HCT116 (cell line): Measurements from ENCODE around the gene DIP2A. TPM values are rescaled to one million over a fixed set of nuclear protein-coding genes. Genes with fewer than 3 reads are reported as not detected.

ENCODE experiments used
- ATAC-seq: fragments of 200-7000 bp; cut with Tn5 transposase; 2 replicates; pipeline ENCODE4 v1.9.1; 2020; ENCODE audit warnings: mild to moderate bottlenecking, moderate library complexity
- BruUV-seq: library from RNA; stranded (reverse); fragments of 400-500 nt; replicated peaks from 2 replicates; lab custom pipeline; 2021; lab: Mats Ljungman, UMichigan
- CTCF ChIA-PET: fragments of 300-600 bp; sonication (Branson Sonifier 250); formaldehyde crosslinking; loops from one replicate; lab custom pipeline; 2021; ENCODE audit warnings: antibody characterized with exemption; lab: Charles Lee
- POLR2A ChIA-PET: fragments of 300-600, 350-600 bp; sonication (Branson Sonifier 250); formaldehyde crosslinking; loops from one replicate; lab custom pipeline; 2021; ENCODE audit warnings: antibody characterized with exemption; lab: Charles Lee
- RAD21 ChIA-PET, 2 experiments: fragments of 300-600 bp; sonication (Branson Sonifier 250); formaldehyde crosslinking; loops; one replicate each; lab custom pipeline; 2023; ENCODE audit warnings: low total read pairs in 2 of 2; ENCODE audit not compliant: uncharacterized antibody in 2 of 2, unreplicated experiment in 2 of 2, low non-redundant PET in 1 of 2; lab: Charles Lee
- DNase-seq: peaks from one replicate; pipeline ENCODE4 v3.0.0-alpha.2; 2010; ENCODE audit warnings: low read depth, low spot score
- H2AFZ ChIP-seq: fragments of 200-600 bp; shearing (Covaris generic), sonication (generic); 2 replicates; pipeline ENCODE4 v1.6.1; 2017; ENCODE audit warnings: low read depth, mixed run types, mixed read lengths, antibody characterized with exemption, low read length; ENCODE audit not compliant: poor library complexity, severe bottlenecking
- H3K27ac ChIP-seq: 2 replicates; pipeline ENCODE4 v1.5.1; 2012; ENCODE audit warnings: low read depth, low read length
- H3K27me3 ChIP-seq: fragments of 200-600 bp; sonication (generic); 2 replicates; pipeline ENCODE4 v1.6.1; 2016; ENCODE audit warnings: mixed run types, low read length, mixed read lengths; ENCODE audit not compliant: insufficient read depth
- H3K36me3 ChIP-seq, 2 experiments: fragments of 200-500 bp in 1 of 2; fragments of 200-600 bp in 1 of 2; sonication (Bioruptor generic) in 1 of 2; sonication (generic) in 1 of 2; 2 replicates each; pipeline versions ENCODE4 v1.5.1 to v1.6.1; 2014 to 2016; ENCODE audit warnings: low read length in 2 of 2, inconsistent platforms in 1 of 2, mixed read lengths in 1 of 2, mixed run types in 1 of 2; ENCODE audit not compliant: insufficient read depth in 2 of 2, control insufficient read depth in 1 of 2
- H3K4me1 ChIP-seq, 2 experiments: fragments of 200-600 bp in 1 of 2; sonication (generic) in 1 of 2; 2 replicates each; pipeline versions ENCODE4 v1.5.1 to v1.6.1; 2012 to 2017; ENCODE audit warnings: low read length in 2 of 2, inconsistent platforms in 1 of 2, mild to moderate bottlenecking in 1 of 2, mixed read lengths in 1 of 2, mixed run types in 1 of 2, moderate library complexity in 1 of 2; ENCODE audit not compliant: insufficient read depth in 2 of 2, control insufficient read depth in 1 of 2
- H3K4me2 ChIP-seq: fragments of 200-600 bp; sonication (generic); 2 replicates; pipeline ENCODE4 v1.6.1; 2017; ENCODE audit warnings: mixed run types, low read length, mixed read lengths
- H3K4me3 ChIP-seq, 2 experiments: fragments of 200-600 bp in 1 of 2; sonication (generic) in 1 of 2; replicated peaks in 1 of 2; 2 replicates each; pipeline ENCODE4 v1.5.1; 2011 to 2016; ENCODE audit warnings: low read length in 2 of 2, control low read depth in 1 of 2, low read depth in 1 of 2, mild to moderate bottlenecking in 1 of 2, mixed read lengths in 1 of 2, mixed run types in 1 of 2
- H3K79me2 ChIP-seq: fragments of 200-600 bp; sonication (generic); 2 replicates; pipeline ENCODE4 v1.6.1; 2017; ENCODE audit warnings: mild to moderate bottlenecking, mixed run types, low read length, moderate library complexity, mixed read lengths; ENCODE audit not compliant: insufficient read depth
- H3K9ac ChIP-seq: fragments of 200-600 bp; sonication (generic); 2 replicates; pipeline ENCODE4 v1.6.1; 2016; ENCODE audit warnings: low read length, mixed read lengths
- H3K9me2 ChIP-seq: fragments of 200-600 bp; sonication (generic), shearing (Covaris generic); 2 replicates; pipeline ENCODE4 v1.6.1; 2017; ENCODE audit warnings: mixed run types, mild to moderate bottlenecking, moderate library complexity; ENCODE audit not compliant: insufficient read depth
- H3K9me3 ChIP-seq, 2 experiments: fragments of 200-500 bp in 1 of 2; fragments of 200-600 bp in 1 of 2; sonication (Bioruptor generic) in 1 of 2; sonication (generic) in 1 of 2; 2 replicates each; pipeline ENCODE4 v1.6.1; 2014 to 2017; ENCODE audit warnings: low read length in 2 of 2, mixed read lengths in 2 of 2, inconsistent platforms in 1 of 2, low read depth in 1 of 2, mild to moderate bottlenecking in 1 of 2, mixed run types in 1 of 2, moderate library complexity in 1 of 2; ENCODE audit not compliant: control insufficient read depth in 1 of 2, insufficient read depth in 1 of 2
- H4K20me1 ChIP-seq: fragments of 200-600 bp; sonication (generic), shearing (Covaris generic); 2 replicates; pipeline ENCODE4 v1.6.1; 2017; ENCODE audit warnings: mixed run types, mild to moderate bottlenecking, moderate library complexity; ENCODE audit not compliant: insufficient read depth
- CEBPB ChIP-seq: IDR thresholded peaks from 2 replicates; pipeline ENCODE4 v1.6.1; 2012; ENCODE audit warnings: low read depth
- EZH2phosphoT487 ChIP-seq: fragments of 200-600 bp; IDR thresholded peaks from 2 replicates; pipeline ENCODE4 v1.6.1; 2018; ENCODE audit warnings: antibody characterized with exemption, borderline replicate concordance
- MAX ChIP-seq: IDR thresholded peaks from 2 replicates; pipeline ENCODE4 v1.6.1; 2012
- POLR2A ChIP-seq: IDR thresholded peaks from 2 replicates; pipeline ENCODE4 v1.7.0; 2011; ENCODE audit warnings: borderline replicate concordance; ENCODE audit not compliant: insufficient read depth, insufficient read length; ENCODE audit errors: extremely low read depth
- ZNF274 ChIP-seq: fragments of 200-500 bp; sonication (Bioruptor generic); IDR thresholded peaks from 2 replicates; pipeline ENCODE4 v1.6.1; 2014; ENCODE audit warnings: mild to moderate bottlenecking, low read depth, low read length, inconsistent platforms
- intact Hi-C: fragments of 100-400 bp; cut with micrococcal nuclease; formaldehyde crosslinking; loops from 2 replicates; pipeline ENCODE4 v1.10.0; 2022
- total RNA-seq: library from RNA; stranded (reverse); gene quantifications from one replicate; pipeline ENCODE4 v1.2.1, GENCODE V29; 2021; ENCODE audit not compliant: unreplicated experiment
- TF ChIP-seq, protein P1 (sequence below): IDR thresholded peaks from 2 replicates; pipeline ENCODE4 v1.6.1; 2012; ENCODE audit warnings: low read depth

The DIP2A gene
- total RNA-seq, 1 experiment from 2014 or later, result 39.9 TPM

DNA sequence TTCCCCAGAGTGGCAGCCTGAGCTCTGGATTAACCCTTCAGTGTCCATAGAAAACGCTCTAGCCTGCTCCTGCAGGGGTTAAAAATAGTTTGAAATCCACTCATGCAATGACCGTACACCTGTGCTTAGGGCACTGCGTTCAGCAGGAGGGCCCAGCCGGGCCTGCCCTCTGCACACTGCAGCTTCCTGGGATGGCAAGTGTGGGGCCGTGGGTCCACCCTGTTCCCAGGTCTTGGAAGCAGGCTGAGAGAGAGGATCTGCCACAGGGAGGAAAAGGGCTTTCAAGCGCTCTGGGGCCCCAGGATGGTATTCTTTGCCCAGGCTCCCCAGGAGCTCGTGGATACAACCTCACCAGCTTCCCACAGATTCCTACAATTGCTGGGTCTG, 147.7 kb downstream of the DIP2A start:
- intact Hi-C loops, result no loop called here
- no peak for ATAC-seq
- no peak overlapping the region for H3K9ac ChIP-seq
- H3K4me2 ChIP-seq, result no peak overlapping the region
- H3K4me3 ChIP-seq, result no peak overlapping the region
- H3K4me1 ChIP-seq, result no peaks in the 10 kb centered on the region
- no TSS peak for BruUV-seq
- H3K9me2 ChIP-seq, result no peaks in the 10 kb centered on the region
- H3K27ac ChIP-seq, result no peak overlapping the region
- TF ChIP-seq, protein P1, sequence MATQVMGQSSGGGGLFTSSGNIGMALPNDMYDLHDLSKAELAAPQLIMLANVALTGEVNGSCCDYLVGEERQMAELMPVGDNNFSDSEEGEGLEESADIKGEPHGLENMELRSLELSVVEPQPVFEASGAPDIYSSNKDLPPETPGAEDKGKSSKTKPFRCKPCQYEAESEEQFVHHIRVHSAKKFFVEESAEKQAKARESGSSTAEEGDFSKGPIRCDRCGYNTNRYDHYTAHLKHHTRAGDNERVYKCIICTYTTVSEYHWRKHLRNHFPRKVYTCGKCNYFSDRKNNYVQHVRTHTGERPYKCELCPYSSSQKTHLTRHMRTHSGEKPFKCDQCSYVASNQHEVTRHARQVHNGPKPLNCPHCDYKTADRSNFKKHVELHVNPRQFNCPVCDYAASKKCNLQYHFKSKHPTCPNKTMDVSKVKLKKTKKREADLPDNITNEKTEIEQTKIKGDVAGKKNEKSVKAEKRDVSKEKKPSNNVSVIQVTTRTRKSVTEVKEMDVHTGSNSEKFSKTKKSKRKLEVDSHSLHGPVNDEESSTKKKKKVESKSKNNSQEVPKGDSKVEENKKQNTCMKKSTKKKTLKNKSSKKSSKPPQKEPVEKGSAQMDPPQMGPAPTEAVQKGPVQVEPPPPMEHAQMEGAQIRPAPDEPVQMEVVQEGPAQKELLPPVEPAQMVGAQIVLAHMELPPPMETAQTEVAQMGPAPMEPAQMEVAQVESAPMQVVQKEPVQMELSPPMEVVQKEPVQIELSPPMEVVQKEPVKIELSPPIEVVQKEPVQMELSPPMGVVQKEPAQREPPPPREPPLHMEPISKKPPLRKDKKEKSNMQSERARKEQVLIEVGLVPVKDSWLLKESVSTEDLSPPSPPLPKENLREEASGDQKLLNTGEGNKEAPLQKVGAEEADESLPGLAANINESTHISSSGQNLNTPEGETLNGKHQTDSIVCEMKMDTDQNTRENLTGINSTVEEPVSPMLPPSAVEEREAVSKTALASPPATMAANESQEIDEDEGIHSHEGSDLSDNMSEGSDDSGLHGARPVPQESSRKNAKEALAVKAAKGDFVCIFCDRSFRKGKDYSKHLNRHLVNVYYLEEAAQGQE, result no peak
- TF ChIP-seq ZNF274 (no peak), MAX (no peak)
- no peak overlapping the region for H2AFZ ChIP-seq
- H3K27me3 ChIP-seq, result 0 out of 2 replicates have a peak, but pooled peaks cover 6% of the 10 kb centered on the region
- ChIA-PET CTCF (no interaction called here), RAD21 (no interaction called here), POLR2A (no interaction called here)
- H3K79me2 ChIP-seq, result no peaks in the 10 kb centered on the region
- DNase-seq, result no peak
- no peaks in the 10 kb centered on the region for H4K20me1 ChIP-seq
- no peaks in the 10 kb centered on the region for H3K36me3 ChIP-seq
- H3K9me3 ChIP-seq, result no peaks in the 10 kb centered on the region

DNA sequence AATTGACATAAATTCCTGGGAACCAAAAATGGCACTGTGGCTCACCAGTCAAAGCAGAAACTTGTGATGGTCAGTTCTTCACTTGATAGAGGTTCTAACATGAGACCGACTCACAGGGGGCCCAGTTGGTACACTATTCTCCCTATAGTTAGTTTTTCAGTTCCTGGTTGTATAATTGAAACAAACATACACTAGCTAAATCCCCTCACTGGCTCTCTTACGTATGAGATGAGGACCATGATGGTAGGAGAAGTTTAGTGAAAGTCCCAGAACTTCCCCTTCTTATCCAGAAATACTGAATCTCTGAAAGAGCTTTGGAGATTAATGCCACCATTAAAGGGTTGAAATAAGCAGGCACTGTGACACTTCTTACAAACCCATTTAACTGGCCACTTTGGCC, 148.9 kb downstream of the DIP2A start:
- Histone ChIP-seq H3K79me2 (no peaks in the 10 kb centered on the region), H4K20me1 (no peaks in the 10 kb centered on the region), H3K4me2 (no peak overlapping the region), H3K9ac (no peak overlapping the region), H3K9me3 (no peaks in the 10 kb centered on the region), H3K4me1 (no peaks in the 10 kb centered on the region), H3K27ac (no peak overlapping the region), H3K27me3 (0 out of 2 replicates have a peak, but pooled peaks cover 6% of the 10 kb centered on the region), H3K9me2 (no peaks in the 10 kb centered on the region), H3K4me3 (no peak overlapping the region), H2AFZ (no peak overlapping the region), H3K36me3 (no peaks in the 10 kb centered on the region)
- TF ChIP-seq CEBPB, result no peak
- no peak for TF ChIP-seq EZH2phosphoT487
- no peak for TF ChIP-seq POLR2A
- BruUV-seq, result no TSS peak
- RAD21 ChIA-PET, result no interaction called here
- POLR2A ChIA-PET, result no interaction called here
- CTCF ChIA-PET, result no interaction called here
- no peak for DNase-seq
- ATAC-seq, result no peak
- intact Hi-C loops, result no loop called here
